ENCODE measurements around the gene CDON.

Gene CDON

GRCh38 chr11:126101930-126102283, 39.2 kb upstream of the CDON start:
- Histone ChIP-seq H3K9me3 (ENCODE audit: control insufficient read depth, low read length) (no peaks in the 10 kb centered on the region), H3K36me3 (ENCODE audit: control insufficient read depth, insufficient read depth, low read length) (no peaks in the 10 kb centered on the region), H3K27me3 (replicated peaks; ENCODE audit: control insufficient read depth, insufficient read depth, low read length, poor library complexity, severe bottlenecking) (no peaks in the 10 kb centered on the region), H3K4me3 (ENCODE audit: insufficient read depth, low read depth, low read length, poor library complexity, severe bottlenecking) (no peak overlapping the region), H3K27ac (ENCODE audit: insufficient read depth, low read length, poor library complexity, severe bottlenecking) (no peak overlapping the region), H3K4me1 (ENCODE audit: control insufficient read depth, insufficient read depth, low read length, poor library complexity, severe bottlenecking) (no peaks in the 10 kb centered on the region)
- DNase-seq = no peak

GRCh38 chr11:126101251-126101929, 38.7 kb upstream of the CDON start:
- DNase-seq = no peak
- H3K27me3 ChIP-seq (replicated peaks; ENCODE audit: control insufficient read depth, insufficient read depth, low read length, poor library complexity, severe bottlenecking) = no peaks in the 10 kb centered on the region
- no peaks in the 10 kb centered on the region for H3K9me3 ChIP-seq (ENCODE audit: control insufficient read depth, low read length)
- H3K4me3 ChIP-seq (ENCODE audit: insufficient read depth, low read depth, low read length, poor library complexity, severe bottlenecking) = no peak overlapping the region
- no peak overlapping the region for H3K27ac ChIP-seq (ENCODE audit: insufficient read depth, low read length, poor library complexity, severe bottlenecking)
- no peaks in the 10 kb centered on the region for H3K4me1 ChIP-seq (ENCODE audit: control insufficient read depth, insufficient read depth, low read length, poor library complexity, severe bottlenecking)
- H3K36me3 ChIP-seq (ENCODE audit: control insufficient read depth, insufficient read depth, low read length) = no peaks in the 10 kb centered on the region

DNA sequence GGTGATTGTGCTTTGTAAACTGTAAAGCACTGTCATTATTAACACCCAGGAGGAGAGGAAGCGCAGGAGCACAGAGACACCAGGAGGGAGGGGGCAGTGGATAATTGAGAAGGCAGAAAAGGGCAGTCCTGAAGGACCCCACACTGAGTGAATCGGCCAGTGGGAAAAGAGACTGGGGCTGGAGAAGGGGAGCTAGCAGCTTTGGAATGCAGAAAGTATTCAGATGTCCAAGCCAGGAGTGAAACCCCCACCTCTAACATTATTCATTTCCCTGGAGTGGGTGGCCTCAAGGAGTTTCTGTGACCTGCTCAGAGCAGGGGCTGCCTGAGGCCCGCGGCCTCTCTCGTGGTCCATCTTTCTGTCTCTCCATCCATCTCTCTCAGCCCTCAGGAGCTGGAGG, 38.0 kb upstream of the CDON start:
- H3K4me1 ChIP-seq (ENCODE audit: control insufficient read depth, insufficient read depth, low read length, poor library complexity, severe bottlenecking) = no peaks in the 10 kb centered on the region
- H3K9me3 ChIP-seq (ENCODE audit: control insufficient read depth, low read length) = no peaks in the 10 kb centered on the region
- no peak for DNase-seq
- no peak overlapping the region for H3K4me3 ChIP-seq (ENCODE audit: insufficient read depth, low read depth, low read length, poor library complexity, severe bottlenecking)
- no peaks in the 10 kb centered on the region for H3K36me3 ChIP-seq (ENCODE audit: control insufficient read depth, insufficient read depth, low read length)
- no peaks in the 10 kb centered on the region for H3K27me3 ChIP-seq (replicated peaks; ENCODE audit: control insufficient read depth, insufficient read depth, low read length, poor library complexity, severe bottlenecking)
- H3K27ac ChIP-seq (ENCODE audit: insufficient read depth, low read length, poor library complexity, severe bottlenecking) = no peak overlapping the region

DNA sequence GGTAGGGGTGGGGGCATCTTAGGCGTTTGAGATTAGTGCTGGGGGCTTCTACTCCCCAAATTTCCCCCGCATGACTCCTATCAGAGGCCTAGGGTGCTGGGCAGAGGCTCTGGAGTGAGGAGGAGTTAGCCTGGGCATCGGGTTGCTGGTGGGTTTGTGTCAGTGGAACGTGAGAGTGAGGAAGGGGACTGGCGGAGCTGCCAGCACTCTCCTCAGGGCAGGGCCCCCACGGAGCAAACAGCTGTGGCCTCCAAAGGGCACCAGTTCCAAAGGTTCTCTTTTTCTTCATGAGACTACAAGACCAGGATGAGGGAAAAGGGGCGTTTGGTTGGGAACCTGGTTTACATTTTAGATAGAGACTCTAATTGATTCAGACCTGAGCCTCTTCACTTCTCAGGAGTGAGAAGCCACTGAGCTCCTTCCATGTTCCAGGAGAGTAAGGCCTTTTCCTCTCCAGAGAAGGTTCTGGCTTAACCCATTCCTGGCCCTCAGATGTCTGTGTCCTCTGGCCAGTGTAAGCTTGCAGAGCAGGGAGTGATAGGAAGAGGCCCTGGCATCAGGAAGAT, 35.6 kb upstream of the CDON start:
- Histone ChIP-seq H3K4me3 (ENCODE audit: insufficient read depth, low read depth, low read length, poor library complexity, severe bottlenecking) (no peak overlapping the region), H3K27ac (ENCODE audit: insufficient read depth, low read length, poor library complexity, severe bottlenecking) (no peak overlapping the region), H3K9me3 (ENCODE audit: control insufficient read depth, low read length) (no peaks in the 10 kb centered on the region), H3K27me3 (replicated peaks; ENCODE audit: control insufficient read depth, insufficient read depth, low read length, poor library complexity, severe bottlenecking) (no peaks in the 10 kb centered on the region), H3K4me1 (ENCODE audit: control insufficient read depth, insufficient read depth, low read length, poor library complexity, severe bottlenecking) (no peaks in the 10 kb centered on the region), H3K36me3 (ENCODE audit: control insufficient read depth, insufficient read depth, low read length) (no peaks in the 10 kb centered on the region)
- no peak for DNase-seq

DNA sequence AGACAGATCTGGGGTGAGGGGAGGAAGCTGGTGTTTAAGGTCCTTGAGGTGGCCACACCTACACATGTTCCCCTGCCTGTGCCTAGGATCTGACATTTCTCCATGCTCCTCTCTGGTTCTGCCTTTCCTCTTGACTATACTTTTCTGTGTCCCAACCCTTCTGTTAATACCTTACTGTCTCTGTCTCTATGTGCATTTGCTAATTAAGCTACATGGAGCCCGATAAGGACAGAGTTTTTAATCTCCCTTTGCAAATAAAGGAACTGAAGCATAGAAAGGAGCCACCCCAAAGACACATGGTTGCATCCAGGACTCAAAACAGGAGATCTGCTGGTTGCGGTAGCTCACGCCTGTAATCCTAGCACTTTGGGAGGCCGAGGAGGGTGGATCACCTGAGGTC, 33.1 kb upstream of the CDON start:
- no peaks in the 10 kb centered on the region for H3K27me3 ChIP-seq (replicated peaks; ENCODE audit: control insufficient read depth, insufficient read depth, low read length, poor library complexity, severe bottlenecking)
- H3K9me3 ChIP-seq (ENCODE audit: control insufficient read depth, low read length) = no peaks in the 10 kb centered on the region
- no peak overlapping the region for H3K4me3 ChIP-seq (ENCODE audit: insufficient read depth, low read depth, low read length, poor library complexity, severe bottlenecking)
- DNase-seq = no peak
- no peaks in the 10 kb centered on the region for H3K4me1 ChIP-seq (ENCODE audit: control insufficient read depth, insufficient read depth, low read length, poor library complexity, severe bottlenecking)
- no peak overlapping the region for H3K27ac ChIP-seq (ENCODE audit: insufficient read depth, low read length, poor library complexity, severe bottlenecking)
- H3K36me3 ChIP-seq (ENCODE audit: control insufficient read depth, insufficient read depth, low read length) = no peaks in the 10 kb centered on the region

DNA sequence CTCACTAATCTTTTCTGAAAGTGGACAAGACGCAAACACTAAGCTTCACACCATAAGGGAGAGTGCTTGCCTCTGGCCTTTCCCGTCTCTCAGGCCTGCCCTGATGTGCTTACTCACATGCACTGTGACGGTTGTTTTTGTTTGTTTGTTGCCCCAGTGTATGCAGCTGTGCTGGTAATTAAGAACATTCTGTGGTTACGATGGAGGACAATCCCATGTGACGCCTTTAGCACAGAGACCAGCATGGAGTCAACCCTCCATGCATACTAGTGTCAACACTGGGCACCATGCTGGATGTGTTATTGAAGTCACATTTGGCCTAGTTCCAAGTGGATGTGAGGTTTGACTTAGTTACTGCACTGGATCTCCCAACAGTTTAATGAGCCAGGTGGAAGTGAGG, 27.8 kb upstream of the CDON start:
- no peaks in the 10 kb centered on the region for H3K9me3 ChIP-seq (ENCODE audit: control insufficient read depth, low read length)
- H3K4me1 ChIP-seq (ENCODE audit: control insufficient read depth, insufficient read depth, low read length, poor library complexity, severe bottlenecking) = no peaks in the 10 kb centered on the region
- no peak overlapping the region for H3K4me3 ChIP-seq (ENCODE audit: insufficient read depth, low read depth, low read length, poor library complexity, severe bottlenecking)
- H3K27ac ChIP-seq (ENCODE audit: insufficient read depth, low read length, poor library complexity, severe bottlenecking) = no peak overlapping the region
- no peaks in the 10 kb centered on the region for H3K27me3 ChIP-seq (replicated peaks; ENCODE audit: control insufficient read depth, insufficient read depth, low read length, poor library complexity, severe bottlenecking)
- no peaks in the 10 kb centered on the region for H3K36me3 ChIP-seq (ENCODE audit: control insufficient read depth, insufficient read depth, low read length)
- no peak for DNase-seq

GRCh38 chr11:126088999-126089398, 26.3 kb upstream of the CDON start:
- Histone ChIP-seq H3K9me3 (ENCODE audit: control insufficient read depth, low read length) (no peaks in the 10 kb centered on the region), H3K4me1 (ENCODE audit: control insufficient read depth, insufficient read depth, low read length, poor library complexity, severe bottlenecking) (peaks cover 7% of the 10 kb centered on the region), H3K4me3 (ENCODE audit: insufficient read depth, low read depth, low read length, poor library complexity, severe bottlenecking) (no peak overlapping the region), H3K27me3 (replicated peaks; ENCODE audit: control insufficient read depth, insufficient read depth, low read length, poor library complexity, severe bottlenecking) (no peaks in the 10 kb centered on the region), H3K27ac (ENCODE audit: insufficient read depth, low read length, poor library complexity, severe bottlenecking) (no peak overlapping the region), H3K36me3 (ENCODE audit: control insufficient read depth, insufficient read depth, low read length) (no peaks in the 10 kb centered on the region)
- no peak for DNase-seq

GRCh38 chr11:126086248-126086647, 23.6 kb upstream of the CDON start:
- DNase-seq = no peak
- Histone ChIP-seq H3K36me3 (ENCODE audit: control insufficient read depth, insufficient read depth, low read length) (no peaks in the 10 kb centered on the region), H3K9me3 (ENCODE audit: control insufficient read depth, low read length) (no peaks in the 10 kb centered on the region), H3K4me3 (ENCODE audit: insufficient read depth, low read depth, low read length, poor library complexity, severe bottlenecking) (no peak overlapping the region), H3K27ac (ENCODE audit: insufficient read depth, low read length, poor library complexity, severe bottlenecking) (no peak overlapping the region), H3K4me1 (ENCODE audit: control insufficient read depth, insufficient read depth, low read length, poor library complexity, severe bottlenecking) (peaks cover 12% of the 10 kb centered on the region), H3K27me3 (replicated peaks; ENCODE audit: control insufficient read depth, insufficient read depth, low read length, poor library complexity, severe bottlenecking) (no peaks in the 10 kb centered on the region)

GRCh38 chr11:126084608-126084912, 21.9 kb upstream of the CDON start:
- Histone ChIP-seq H3K27me3 (replicated peaks; ENCODE audit: control insufficient read depth, insufficient read depth, low read length, poor library complexity, severe bottlenecking) (no peaks in the 10 kb centered on the region), H3K4me1 (ENCODE audit: control insufficient read depth, insufficient read depth, low read length, poor library complexity, severe bottlenecking) (peaks cover 12% of the 10 kb centered on the region), H3K9me3 (ENCODE audit: control insufficient read depth, low read length) (no peaks in the 10 kb centered on the region), H3K4me3 (ENCODE audit: insufficient read depth, low read depth, low read length, poor library complexity, severe bottlenecking) (peak overlapping the region; percentile 7), H3K36me3 (ENCODE audit: control insufficient read depth, insufficient read depth, low read length) (no peaks in the 10 kb centered on the region), H3K27ac (ENCODE audit: insufficient read depth, low read length, poor library complexity, severe bottlenecking) (no peak overlapping the region)
- DNase-seq = no peak

DNA sequence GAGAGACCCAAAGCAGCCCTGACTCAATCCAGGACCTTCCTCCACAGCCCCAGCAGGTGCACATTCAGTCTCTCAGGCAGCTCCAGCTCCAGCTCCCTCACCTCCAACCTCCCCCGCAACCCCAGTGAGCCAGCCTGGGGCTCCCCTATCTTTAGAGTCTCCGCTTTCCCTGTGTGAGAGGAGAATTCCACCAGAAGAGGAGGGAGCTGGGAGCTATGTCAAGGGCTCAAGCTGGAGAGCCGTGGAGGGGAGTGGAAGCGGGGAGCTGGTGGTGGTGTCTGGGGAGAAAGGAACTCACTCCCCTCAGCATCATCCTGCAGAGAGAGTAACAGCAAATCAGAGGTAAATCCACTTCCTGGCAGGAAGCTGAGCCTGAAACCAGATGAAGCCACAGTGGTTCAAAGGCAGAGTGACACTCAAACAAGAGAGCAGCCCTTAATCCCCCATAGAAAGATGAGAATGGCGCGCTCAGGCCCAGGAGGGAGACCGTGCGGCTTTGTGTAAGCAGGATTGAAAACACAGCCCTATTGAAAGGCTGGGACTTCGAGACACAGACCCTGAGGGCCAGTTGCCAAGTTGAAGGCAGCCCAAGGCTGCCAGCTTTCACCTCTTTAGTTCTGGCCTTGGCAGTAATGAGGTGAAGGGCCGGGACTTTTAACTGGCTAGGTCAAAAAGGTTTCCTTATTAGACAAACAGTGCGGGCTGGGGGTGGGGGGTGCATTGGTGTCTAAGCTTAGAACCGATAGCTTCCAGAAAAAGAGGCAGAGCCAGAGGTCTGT, 21.4 kb upstream of the CDON start:
- peak in 2 of 3 donors; percentile 1 to 13 for DNase-seq
- no peaks in the 10 kb centered on the region for H3K36me3 ChIP-seq (ENCODE audit: control insufficient read depth, insufficient read depth, low read length)
- peaks cover 12% of the 10 kb centered on the region for H3K4me1 ChIP-seq (ENCODE audit: control insufficient read depth, insufficient read depth, low read length, poor library complexity, severe bottlenecking)
- H3K27me3 ChIP-seq (replicated peaks; ENCODE audit: control insufficient read depth, insufficient read depth, low read length, poor library complexity, severe bottlenecking) = no peaks in the 10 kb centered on the region
- H3K9me3 ChIP-seq (ENCODE audit: control insufficient read depth, low read length) = no peaks in the 10 kb centered on the region
- H3K4me3 ChIP-seq (ENCODE audit: insufficient read depth, low read depth, low read length, poor library complexity, severe bottlenecking) = peak overlapping the region; percentile 7
- no peak overlapping the region for H3K27ac ChIP-seq (ENCODE audit: insufficient read depth, low read length, poor library complexity, severe bottlenecking)

Data from effector memory CD4-positive, alpha-beta T cell (primary cell).